ENCODE data around the gene GIT1. TPM values are rescaled to one million over a fixed set of nuclear protein-coding genes. Genes with fewer than 3 reads are reported as not detected.

Gene GIT1
- total RNA-seq, 6 donors from 2014 or later = 34.6 to 88.4 (median 45.5) TPM

- no peaks in the 10 kb centered on the region for H3K9me3 ChIP-seq
- no peaks in the 10 kb centered on the region for H3K27me3 ChIP-seq
- H3K4me3 ChIP-seq = no peak overlapping the region
- H3K36me3 ChIP-seq = peaks cover 0 to 59% (median 31%) of the 10 kb centered on the region in 4 donors
- whole genome bisulfite sequencing, 2 donors = 87 to 90% methylated on average over 10 of the region's 10 CpGs
- H3K27ac ChIP-seq = peak overlapping the region in 1 of 4 donors; percentile 35
- peaks cover 25 to 45% (median 38%) of the 10 kb centered on the region in 4 donors for H3K4me1 ChIP-seq
- DNase-seq (no peak), ATAC-seq (ENCODE audit: low FRiP score in 2 of 2) (no peak)
- no peak for TF ChIP-seq EP300 (IDR thresholded peaks at IDR 0.05)
- TF ChIP-seq POLR2A (IDR thresholded peaks at IDR 0.05) = no peak
- no peak for TF ChIP-seq CTCF (IDR thresholded peaks at IDR 0.05)
- TF ChIP-seq POLR2AphosphoS5 (IDR thresholded peaks at IDR 0.05) = no peak
Measured at GRCh38 chr17:29582254-29582765, 7.1 kb downstream of the GIT1 start.

- Histone ChIP-seq H3K9me3 (no peaks in the 10 kb centered on the region), H3K27me3 (no peaks in the 10 kb centered on the region), H3K4me3 (no peak overlapping the region), H3K4me1 (peaks cover 19 to 39% (median 32%) of the 10 kb centered on the region in 4 donors), H3K27ac (peak overlapping the region in 3 of 4 donors; percentile 15 to 53 (median 18)), H3K36me3 (peaks cover 0 to 65% (median 36%) of the 10 kb centered on the region in 4 donors)
- TF ChIP-seq EP300 (IDR thresholded peaks at IDR 0.05) (no peak), POLR2AphosphoS5 (IDR thresholded peaks at IDR 0.05) (no peak), POLR2A (IDR thresholded peaks at IDR 0.05) (no peak), CTCF (IDR thresholded peaks at IDR 0.05) (no peak)
- DNase-seq (no peak), ATAC-seq (ENCODE audit: low FRiP score in 2 of 2) (no peak)
- WGBS, 2 donors = 89 to 91% methylated on average over 3 to 17 of the region's 20 CpGs
Measured at GRCh38 chr17:29581583-29582253, 7.7 kb downstream of the GIT1 start.

GRCh38 chr17:29579866-29580771 lies 9.3 kb downstream of the GIT1 start:
- H3K9me3 ChIP-seq = no peaks in the 10 kb centered on the region
- TF ChIP-seq EP300 (IDR thresholded peaks at IDR 0.05) = no peak
- TF ChIP-seq POLR2AphosphoS5 (IDR thresholded peaks at IDR 0.05) = peak; percentile 37 to 58
- peak; percentile 82 to 98 (median 94) for TF ChIP-seq CTCF (IDR thresholded peaks at IDR 0.05)
- peaks cover 12 to 30% (median 21%) of the 10 kb centered on the region in 4 donors for H3K4me1 ChIP-seq
- no peak overlapping the region for H3K4me3 ChIP-seq
- H3K36me3 ChIP-seq = peaks cover 6 to 81% (median 50%) of the 10 kb centered on the region in 4 donors
- H3K27me3 ChIP-seq = no peaks in the 10 kb centered on the region
- 62 to 70% methylated on average over 14 to 15 of the region's 15 CpGs for WGBS, 2 donors
- DNase-seq = peak in 1 of 2 donors; percentile 90
- ATAC-seq (ENCODE audit: low FRiP score in 2 of 2) = peak; percentile 82 to 85
- H3K27ac ChIP-seq = peak overlapping the region in 1 of 4 donors; percentile 18

GRCh38 chr17:29578626-29579485 lies 10.6 kb downstream of the GIT1 start:
- H3K27ac ChIP-seq = peak overlapping the region in 1 of 4 donors; percentile 22
- no peaks in the 10 kb centered on the region for H3K9me3 ChIP-seq
- H3K4me1 ChIP-seq = peaks cover 1 to 19% (median 10%) of the 10 kb centered on the region in 4 donors
- H3K27me3 ChIP-seq = no peaks in the 10 kb centered on the region
- DNase-seq (no peak), ATAC-seq (ENCODE audit: low FRiP score in 2 of 2) (no peak)
- peaks cover 11 to 93% (median 61%) of the 10 kb centered on the region in 4 donors for H3K36me3 ChIP-seq
- TF ChIP-seq EP300 (IDR thresholded peaks at IDR 0.05) = no peak
- TF ChIP-seq CTCF (IDR thresholded peaks at IDR 0.05) = no peak
- TF ChIP-seq POLR2A (IDR thresholded peaks at IDR 0.05) = no peak
- no peak for TF ChIP-seq POLR2AphosphoS5 (IDR thresholded peaks at IDR 0.05)
- WGBS, 2 donors = 93% methylated on average over 11 to 14 of the region's 14 CpGs
- H3K4me3 ChIP-seq = no peak overlapping the region
